Bronchial epithelial cell (primary cell): Measurements from ENCODE around the gene BLZF1. TPM values are rescaled to one million over a fixed set of nuclear protein-coding genes. Genes with fewer than 3 reads are reported as not detected.

Source experiments
- DNase-seq: peaks from one replicate; pipeline ENCODE4 v3.0.0-alpha.2; 2010; ENCODE audit warnings: low read depth
- FAIRE-seq: peaks from 2 replicates; lab custom pipeline; 2011; peaks lifted over from hg19 to GRCh38; lab: Jason Lieb, UNC
- H3K27me3 ChIP-seq: 2 replicates; pipeline ENCODE4 v1.5.1; 2011; ENCODE audit warnings: low read length; ENCODE audit not compliant: control insufficient read depth, insufficient read depth
- H3K36me3 ChIP-seq: 2 replicates; pipeline ENCODE4 v1.5.1; 2011; ENCODE audit warnings: low read length; ENCODE audit not compliant: control insufficient read depth, insufficient read depth
- H3K4me3 ChIP-seq: 2 replicates; pipeline ENCODE4 v1.5.1; 2011; ENCODE audit warnings: mild to moderate bottlenecking, low read depth, low read length, control low read depth
- total RNA-seq: library from RNA; depleted of rRNA; stranded (reverse); fragments of >200 nt; gene quantifications from 2 replicates; pipeline ENCODE4 v1.2.1, GENCODE V29; 2014
- TF ChIP-seq, protein P1 (sequence below): IDR thresholded peaks from 2 replicates; pipeline ENCODE4 v1.5.1; 2011; ENCODE audit warnings: mild to moderate bottlenecking, moderate library complexity, low read length, control low read depth, inconsistent platforms; ENCODE audit not compliant: insufficient read depth, severe bottlenecking

The BLZF1 gene
- total RNA-seq: 23.4 and 31.1 TPM in 2 replicates

DNA sequence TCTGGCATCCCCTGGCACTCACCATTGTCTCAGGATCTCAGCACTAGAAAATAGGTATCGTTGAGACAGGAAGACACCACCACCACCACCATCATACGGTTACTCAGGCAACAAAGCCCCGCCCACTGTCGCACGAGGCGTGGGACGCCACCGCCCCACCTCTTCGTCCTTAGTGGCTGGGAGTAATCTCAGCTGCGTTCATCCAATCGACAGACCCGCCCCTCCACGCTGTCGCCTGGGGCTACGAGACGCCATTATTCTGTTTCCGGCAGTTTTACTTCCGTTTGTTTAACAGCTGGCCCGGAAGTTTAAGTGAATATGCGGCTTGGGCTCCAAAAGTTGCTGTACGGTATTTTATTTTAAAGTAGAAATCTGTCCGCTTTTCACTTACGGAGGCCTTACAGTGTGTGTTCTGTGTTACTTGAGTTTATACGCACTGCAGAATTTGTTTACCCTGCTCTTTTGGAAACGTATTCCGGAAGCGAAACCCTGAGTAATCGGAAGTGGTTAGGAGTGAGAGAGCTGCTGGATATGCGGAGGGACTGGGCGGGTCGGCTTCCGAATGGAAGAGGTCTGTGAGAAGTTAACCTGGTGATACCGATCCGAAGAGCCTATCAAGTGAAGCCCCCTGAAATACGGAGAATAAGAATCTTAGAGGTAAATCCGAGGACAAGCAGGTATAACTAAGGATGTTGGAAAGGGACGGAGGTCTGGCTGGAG lies at the start of gene BLZF1, which contains the start of gene NME7:
BLZF1 (plus strand) TSS at position 510 of the 720 bp plus-strand sequence. CDS start 1,328 bp downstream, outside the sequence.
NME7 (minus strand) TSS at position 112 of the 720 bp plus-strand sequence; CDS start at position 25, 87 bp downstream.
- H3K27me3 ChIP-seq: no peaks in the 10 kb centered on the region
- H3K36me3 ChIP-seq: peaks cover 2% of the 10 kb centered on the region
- TF ChIP-seq, protein P1, sequence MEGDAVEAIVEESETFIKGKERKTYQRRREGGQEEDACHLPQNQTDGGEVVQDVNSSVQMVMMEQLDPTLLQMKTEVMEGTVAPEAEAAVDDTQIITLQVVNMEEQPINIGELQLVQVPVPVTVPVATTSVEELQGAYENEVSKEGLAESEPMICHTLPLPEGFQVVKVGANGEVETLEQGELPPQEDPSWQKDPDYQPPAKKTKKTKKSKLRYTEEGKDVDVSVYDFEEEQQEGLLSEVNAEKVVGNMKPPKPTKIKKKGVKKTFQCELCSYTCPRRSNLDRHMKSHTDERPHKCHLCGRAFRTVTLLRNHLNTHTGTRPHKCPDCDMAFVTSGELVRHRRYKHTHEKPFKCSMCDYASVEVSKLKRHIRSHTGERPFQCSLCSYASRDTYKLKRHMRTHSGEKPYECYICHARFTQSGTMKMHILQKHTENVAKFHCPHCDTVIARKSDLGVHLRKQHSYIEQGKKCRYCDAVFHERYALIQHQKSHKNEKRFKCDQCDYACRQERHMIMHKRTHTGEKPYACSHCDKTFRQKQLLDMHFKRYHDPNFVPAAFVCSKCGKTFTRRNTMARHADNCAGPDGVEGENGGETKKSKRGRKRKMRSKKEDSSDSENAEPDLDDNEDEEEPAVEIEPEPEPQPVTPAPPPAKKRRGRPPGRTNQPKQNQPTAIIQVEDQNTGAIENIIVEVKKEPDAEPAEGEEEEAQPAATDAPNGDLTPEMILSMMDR: no peak
- H3K4me3 ChIP-seq: peak within 1 kb of the TSS; percentile 67
- peak; percentile 64 for FAIRE-seq
- peak; percentile 95 for DNase-seq

DNA sequence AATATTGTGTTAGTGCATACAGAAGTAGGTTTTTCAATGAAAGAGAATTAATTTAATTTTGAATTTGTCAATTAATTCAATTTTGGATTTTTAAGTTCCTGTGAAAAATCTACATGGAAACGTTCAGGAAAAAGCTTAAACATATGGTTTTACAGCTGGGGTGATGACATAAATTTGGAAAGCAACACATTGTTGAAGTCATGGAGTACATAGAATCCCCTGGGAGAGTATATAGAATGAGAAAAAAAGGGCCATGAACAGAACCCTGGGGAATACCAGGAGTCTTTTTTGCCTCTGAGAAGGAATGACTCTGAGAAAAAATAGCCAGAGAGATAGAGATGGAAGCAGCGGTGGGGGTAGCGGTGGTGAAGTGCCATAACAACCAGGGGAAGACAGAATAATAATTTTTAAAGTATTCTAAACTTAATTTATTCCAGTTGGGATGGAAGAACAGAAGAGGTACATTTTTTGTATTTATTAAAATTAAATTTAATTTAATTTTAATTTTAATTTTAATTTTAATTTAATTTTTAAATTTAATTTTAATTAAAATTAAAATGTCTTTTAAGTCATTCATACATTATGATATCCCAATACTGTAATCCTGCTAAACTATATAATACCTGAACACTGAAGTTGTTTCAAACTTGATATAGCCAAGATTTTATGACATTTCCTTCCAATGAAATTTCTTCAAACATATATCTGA lies 49.3 kb upstream of the BLZF1 start:
- FAIRE-seq (no peak), DNase-seq (no peak)
- Histone ChIP-seq H3K4me3 (no peak overlapping the region), H3K27me3 (no peaks in the 10 kb centered on the region), H3K36me3 (no peaks in the 10 kb centered on the region)
- TF ChIP-seq, protein P1: no peak

- FAIRE-seq: no peak
- TF ChIP-seq, protein P1: no peak
- Histone ChIP-seq H3K4me3 (no peak overlapping the region), H3K36me3 (no peaks in the 10 kb centered on the region), H3K27me3 (no peaks in the 10 kb centered on the region)
- DNase-seq: peak; percentile 93
Observed at GRCh38 chr1:169321539-169321938, 46.5 kb upstream of the BLZF1 start.

- no peak for DNase-seq
- FAIRE-seq: no peak
- TF ChIP-seq, protein P1: no peak
- Histone ChIP-seq H3K36me3 (no peaks in the 10 kb centered on the region), H3K27me3 (no peaks in the 10 kb centered on the region), H3K4me3 (no peak overlapping the region)
Observed at GRCh38 chr1:169322138-169322537, 45.9 kb upstream of the BLZF1 start.

- H3K27me3 ChIP-seq: no peaks in the 10 kb centered on the region
- no peak for FAIRE-seq
Observed at GRCh38 chr1:169325117-169325516, 42.9 kb upstream of the BLZF1 start.

More at GRCh38 chr1:169325117-169325516, 42.9 kb upstream of the BLZF1 start:
- TF ChIP-seq, protein P1: no peak
- Histone ChIP-seq H3K36me3 (no peaks in the 10 kb centered on the region), H3K4me3 (no peak overlapping the region)
- DNase-seq: no peak
